Peyer's patch (tissue), 4 donors: ENCODE measurements around the gene DTL.

Source experiments
- CTCF ChIP-seq, 6 experiments: fragments of 450-650 bp in 4 of 6; fragments of 200-600 bp in 2 of 6; sonication (generic) in 1 of 6; IDR thresholded peaks; one replicate each; pipeline ENCODE4 v1.5.1; 2017 to 2019; ENCODE audit warnings: antibody characterized with exemption in 6 of 6, mild to moderate bottlenecking in 3 of 6, moderate library complexity in 1 of 6
- POLR2A ChIP-seq, 2 donors: fragments of 450-650 bp; IDR thresholded peaks; one replicate each; pipeline ENCODE4 v1.5.1; 2017; ENCODE audit warnings: antibody characterized with exemption in 2 of 2, mild to moderate bottlenecking in 2 of 2, moderate library complexity in 2 of 2

- TF ChIP-seq POLR2A (IDR thresholded peaks at IDR 0.05) (no peak), CTCF (IDR thresholded peaks at IDR 0.05) (no peak)
Observed at GRCh38 chr1:211986628-211987254, 48.8 kb upstream of the DTL start.
